Spleen (tissue), 11 donors: ENCODE data around the gene TEX13A. TPM values are rescaled to one million over a fixed set of nuclear protein-coding genes. Genes with fewer than 3 reads are reported as not detected.

Source experiments
- DNase-seq: peaks from one replicate; pipeline ENCODE4 v3.0.0-alpha.2; 2020
- H3K27ac ChIP-seq, 8 donors: fragments of 200-600 bp; sonication (generic) in 7 of 8; 1 replicate in 4 of 8; 2 replicates in 4 of 8; pipeline versions ENCODE4 v1.5.0 to v1.8.0; 2016 to 2021; ENCODE audit warnings: inconsistent platforms in 4 of 8, mild to moderate bottlenecking in 4 of 8, moderate library complexity in 1 of 8
- H3K27me3 ChIP-seq, 7 donors: fragments of 200-600 bp; sonication (generic) in 6 of 7; replicated peaks in 1 of 7; 1 replicate in 4 of 7; 2 replicates in 3 of 7; pipeline versions ENCODE4 v1.5.0 to v1.8.0; 2016 to 2021; ENCODE audit warnings: inconsistent platforms in 3 of 7, mild to moderate bottlenecking in 1 of 7
- H3K36me3 ChIP-seq, 6 donors: fragments of 200-600 bp; sonication (generic) in 5 of 6; 1 replicate in 4 of 6; 2 replicates in 2 of 6; pipeline versions ENCODE4 v1.5.0 to v1.8.0; 2016 to 2021; ENCODE audit warnings: inconsistent platforms in 2 of 6
- H3K4me1 ChIP-seq, 6 donors: fragments of 200-600 bp; sonication (generic) in 5 of 6; 1 replicate in 3 of 6; 2 replicates in 3 of 6; pipeline versions ENCODE4 v1.5.0 to v1.8.0; 2016 to 2021; ENCODE audit warnings: inconsistent platforms in 3 of 6
- H3K4me3 ChIP-seq, 8 donors: fragments of 200-600 bp; sonication (generic) in 7 of 8; 1 replicate in 4 of 8; 2 replicates in 4 of 8; pipeline versions ENCODE4 v1.5.0 to v1.8.0; 2016 to 2021; ENCODE audit warnings: inconsistent platforms in 4 of 8, mild to moderate bottlenecking in 4 of 8, moderate library complexity in 2 of 8
- H3K9me3 ChIP-seq, 8 donors: fragments of 200-600 bp; sonication (generic) in 7 of 8; 1 replicate in 4 of 8; 2 replicates in 4 of 8; pipeline versions ENCODE4 v1.5.0 to v1.8.0; 2016 to 2021; ENCODE audit warnings: inconsistent platforms in 4 of 8
- POLR2A ChIP-seq, 3 donors: fragments of 450-650 bp; IDR thresholded peaks; one replicate each; pipeline ENCODE4 v1.5.1; 2017; ENCODE audit warnings: antibody characterized with exemption in 3 of 3, mild to moderate bottlenecking in 1 of 3
- POLR2AphosphoS5 ChIP-seq, 3 donors: sonication (generic); formaldehyde crosslinking; IDR thresholded peaks; one replicate each; pipeline ENCODE4 v1.5.1; 2017; ENCODE audit warnings: antibody characterized with exemption in 3 of 3
- WGBS, 5 donors: extraction: QIAGEN DNeasy Blood & Tissue Kit in 3 of 5; methylation state at CpG; one replicate each; pipeline versions ENCODE4 v1.1.5 to v1.1.7; 2013 to 2018; 5-methylcytosine and 5-hydroxymethylcytosine counted together
- intact Hi-C: fragments of 100-400 bp; cut with DNase I; formaldehyde crosslinking; loops from one replicate; pipeline ENCODE4 v1.15.0; 2023; ENCODE audit warnings: low total_unique reads
- polyA plus RNA-seq, 3 donors: library from polyadenylated mRNA; stranded (reverse); fragments of 200-250 nt; gene quantifications; one replicate each; pipeline ENCODE4 v1.2.1, GENCODE V29; 2013
- total RNA-seq, 7 donors: library from RNA; depleted of rRNA in 3 of 7; stranded (reverse); fragments of >200 nt in 3 of 7; fragmentation: NEBNext Ultra II Directional in 4 of 7; extraction: Animal tissue kit (Norgen Biotek cat#: 25700) in 4 of 7; gene quantifications; one replicate each; pipeline versions ENCODE4 v1.1.0 to v1.2.1, GENCODE V29; 2016 to 2021
- TF ChIP-seq, protein P1 (sequence below), 11 experiments: fragments of 200-600 bp in 7 of 11; fragments of 450-650 bp in 4 of 11; sonication (generic) in 4 of 11; IDR thresholded peaks in 8 of 11; conservative IDR thresholded peaks in 3 of 11; 1 replicate in 7 of 11; 2 replicates in 4 of 11; pipeline versions ENCODE4 v1.4.0 to v1.8.0; 2016 to 2021; ENCODE audit warnings: antibody characterized with exemption in 11 of 11, inconsistent platforms in 4 of 11, mild to moderate bottlenecking in 1 of 11
- donor health status: healthy with polysubstance abuse.
- donor health status: DM: no; HTN: no; CAD: no; lungs with moderate emphysema.
- donor health status: DM: no; HTN: no; CAD: no.
- donor health status: Bipolar disorder and iron deficiency.
- donor health status: healthy.
- donor health status: DM: no; HTN: no; CAD: no.
- donor health status: DM: yes; HTN: yes; CAD: no.

The TEX13A gene
- total and polyA plus RNA-seq, 10 donors: not detected

DNA sequence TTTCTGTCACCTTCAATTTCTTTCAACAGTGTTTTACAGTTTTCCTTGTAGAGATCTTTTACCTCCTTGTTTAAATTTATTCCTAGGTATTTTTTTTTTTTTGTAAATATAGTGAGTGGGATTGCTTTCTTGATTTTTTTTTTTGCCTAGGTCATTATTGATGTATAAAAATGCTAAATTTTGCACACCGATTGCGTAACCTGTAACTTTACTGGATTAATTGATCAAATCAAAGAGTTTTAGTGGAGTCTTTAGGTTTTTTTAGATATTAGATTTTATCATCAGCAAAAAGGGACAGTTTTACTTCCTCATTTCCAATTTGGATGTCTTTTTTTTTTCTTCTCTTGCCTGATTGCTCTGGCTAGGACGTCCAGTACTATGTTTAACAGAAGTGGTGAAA lies 40.9 kb downstream of the TEX13A start:
- peaks cover 0 to under 1% (median 0%) of the 10 kb centered on the region in 7 donors for H3K27me3 ChIP-seq
- WGBS, 5 donors: 75 to 85% (median 82%) methylated on average over 3 of the region's 3 CpGs
- H3K36me3 ChIP-seq: no peaks in the 10 kb centered on the region
- peaks cover 0 to 13% (median 0%) of the 10 kb centered on the region in 8 donors for H3K9me3 ChIP-seq
- intact Hi-C loops: no loop called here
- H3K4me1 ChIP-seq: no peaks in the 10 kb centered on the region
- no peak overlapping the region for H3K27ac ChIP-seq
- TF ChIP-seq POLR2AphosphoS5 (IDR thresholded peaks at IDR 0.05) (no peak), POLR2A (IDR thresholded peaks at IDR 0.05) (no peak)
- TF ChIP-seq, protein P1, sequence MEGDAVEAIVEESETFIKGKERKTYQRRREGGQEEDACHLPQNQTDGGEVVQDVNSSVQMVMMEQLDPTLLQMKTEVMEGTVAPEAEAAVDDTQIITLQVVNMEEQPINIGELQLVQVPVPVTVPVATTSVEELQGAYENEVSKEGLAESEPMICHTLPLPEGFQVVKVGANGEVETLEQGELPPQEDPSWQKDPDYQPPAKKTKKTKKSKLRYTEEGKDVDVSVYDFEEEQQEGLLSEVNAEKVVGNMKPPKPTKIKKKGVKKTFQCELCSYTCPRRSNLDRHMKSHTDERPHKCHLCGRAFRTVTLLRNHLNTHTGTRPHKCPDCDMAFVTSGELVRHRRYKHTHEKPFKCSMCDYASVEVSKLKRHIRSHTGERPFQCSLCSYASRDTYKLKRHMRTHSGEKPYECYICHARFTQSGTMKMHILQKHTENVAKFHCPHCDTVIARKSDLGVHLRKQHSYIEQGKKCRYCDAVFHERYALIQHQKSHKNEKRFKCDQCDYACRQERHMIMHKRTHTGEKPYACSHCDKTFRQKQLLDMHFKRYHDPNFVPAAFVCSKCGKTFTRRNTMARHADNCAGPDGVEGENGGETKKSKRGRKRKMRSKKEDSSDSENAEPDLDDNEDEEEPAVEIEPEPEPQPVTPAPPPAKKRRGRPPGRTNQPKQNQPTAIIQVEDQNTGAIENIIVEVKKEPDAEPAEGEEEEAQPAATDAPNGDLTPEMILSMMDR (IDR thresholded peaks at IDR 0.05 in 8 of 11, conservative IDR thresholded peaks at IDR 0.05 in 3 of 11): no peak
- DNase-seq: no peak
- H3K4me3 ChIP-seq: no peak overlapping the region

DNA sequence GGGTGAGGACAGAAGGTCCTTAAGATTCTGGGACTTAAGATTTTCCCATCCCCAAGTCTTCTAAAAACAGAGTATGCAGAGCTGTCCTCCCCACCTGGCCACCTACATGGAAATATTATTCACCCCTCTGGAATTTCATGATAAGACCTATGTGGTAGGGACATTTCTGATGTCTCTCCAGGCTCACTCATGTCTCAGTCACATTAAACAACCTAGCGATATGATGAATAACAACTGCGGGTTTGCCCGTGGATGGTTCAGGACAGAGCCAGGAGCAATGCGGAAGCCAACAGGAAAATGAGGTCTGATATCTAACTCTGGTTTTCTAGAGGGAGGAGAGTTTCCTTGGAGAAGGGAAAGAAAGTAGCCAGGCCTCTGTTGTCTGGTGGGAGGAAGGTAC lies 47.4 kb downstream of the TEX13A start:
- no peak for DNase-seq
- Histone ChIP-seq H3K36me3 (no peaks in the 10 kb centered on the region), H3K4me3 (no peak overlapping the region), H3K27ac (no peak overlapping the region), H3K27me3 (no peaks in the 10 kb centered on the region), H3K9me3 (no peaks in the 10 kb centered on the region), H3K4me1 (no peaks in the 10 kb centered on the region)
- intact Hi-C loops: no loop called here
- TF ChIP-seq POLR2AphosphoS5 (IDR thresholded peaks at IDR 0.05): no peak
- no peak for TF ChIP-seq POLR2A (IDR thresholded peaks at IDR 0.05)
- TF ChIP-seq, protein P1 (IDR thresholded peaks at IDR 0.05 in 8 of 11, conservative IDR thresholded peaks at IDR 0.05 in 3 of 11): no peak
- 67 to 98% (median 92%) methylated on average over 4 of the region's 4 CpGs for WGBS, 5 donors
